Endothelial cell of umbilical vein (primary cell): ENCODE data around the gene SLC5A9. TPM values are rescaled to one million over a fixed set of nuclear protein-coding genes. Genes with fewer than 3 reads are reported as not detected.

Source experiments
- BruUV-seq: library from RNA; stranded (reverse); fragments of 400-500 nt; replicated peaks from 2 replicates; lab custom pipeline; 2021; lab: Mats Ljungman, UMichigan
- CTCF ChIA-PET: fragments of 300-600, 350-600 bp; sonication (Branson Sonifier 250); formaldehyde crosslinking; loops from one replicate; lab custom pipeline; 2021; ENCODE audit warnings: antibody characterized with exemption, inconsistent platforms; lab: Charles Lee
- POLR2A ChIA-PET: fragments of 300-600, 350-600 bp; sonication (Branson Sonifier 250); formaldehyde crosslinking; loops from one replicate; lab custom pipeline; 2021; ENCODE audit warnings: antibody characterized with exemption, inconsistent platforms; lab: Charles Lee
- DNase-seq: peaks from one replicate; pipeline ENCODE4 v3.0.0-alpha.2; 2011; ENCODE audit warnings: low read depth, low spot score
- FAIRE-seq: peaks from 2 replicates; lab custom pipeline; 2011; peaks lifted over from hg19 to GRCh38; lab: Jason Lieb, UNC
- H2AFZ ChIP-seq: 2 replicates; pipeline ENCODE4 v1.6.0; 2012; ENCODE audit warnings: low read depth, low read length, control low read depth, inconsistent platforms
- H3K27ac ChIP-seq: 2 replicates; pipeline ENCODE4 v1.5.1; 2011; ENCODE audit warnings: low read depth, mild to moderate bottlenecking, control low read depth, low read length, moderate library complexity; ENCODE audit not compliant: insufficient read depth
- H3K27me3 ChIP-seq, 2 experiments: 2 replicates each; pipeline versions ENCODE4 v1.6.0 to v1.6.1; 2011; ENCODE audit warnings: low read length in 2 of 2, mixed read lengths in 1 of 2; ENCODE audit not compliant: control insufficient read depth in 2 of 2, insufficient read depth in 2 of 2
- H3K36me3 ChIP-seq, 2 experiments: 2 replicates in 1 of 2; 3 replicates in 1 of 2; pipeline ENCODE4 v1.5.1; 2011; ENCODE audit warnings: low read length in 2 of 2, mild to moderate bottlenecking in 1 of 2, moderate library complexity in 1 of 2; ENCODE audit not compliant: control insufficient read depth in 2 of 2, insufficient read depth in 2 of 2; ENCODE audit errors: extremely low read depth in 1 of 2
- H3K4me1 ChIP-seq: 3 replicates; pipeline ENCODE4 v1.5.1; 2011; ENCODE audit warnings: mild to moderate bottlenecking, low read length; ENCODE audit not compliant: control insufficient read depth, insufficient read depth; ENCODE audit errors: extremely low read depth
- H3K4me2 ChIP-seq: 2 replicates; pipeline ENCODE4 v1.6.1; 2011; ENCODE audit warnings: low read length, control low read depth, mixed read lengths; ENCODE audit not compliant: insufficient read depth
- H3K4me3 ChIP-seq, 3 experiments: fragments of 200-600 bp in 1 of 3; sonication (generic), shearing (Covaris generic) in 1 of 3; replicated peaks in 1 of 3; 2 replicates each; pipeline ENCODE4 v1.5.1; 2011 to 2016; ENCODE audit warnings: control low read depth in 3 of 3, low read length in 3 of 3, mild to moderate bottlenecking in 2 of 3, inconsistent platforms in 1 of 3, low read depth in 1 of 3, moderate library complexity in 1 of 3; ENCODE audit not compliant: insufficient read depth in 1 of 3
- H3K79me2 ChIP-seq: 2 replicates; pipeline ENCODE4 v1.6.0; 2012; ENCODE audit warnings: low read length, inconsistent platforms; ENCODE audit not compliant: control insufficient read depth, insufficient read depth
- H3K9ac ChIP-seq: replicated peaks from 2 replicates; pipeline ENCODE3; 2011; ENCODE audit warnings: low read length, control low read depth; ENCODE audit not compliant: insufficient read depth; ENCODE audit errors: extremely low read depth
- H3K9me1 ChIP-seq: replicated peaks from 3 replicates; pipeline ENCODE4 v1.6.0; 2011; ENCODE audit warnings: mild to moderate bottlenecking, low read length; ENCODE audit not compliant: control insufficient read depth, insufficient read depth; ENCODE audit errors: extremely low read depth
- H3K9me3 ChIP-seq: replicated peaks from 2 replicates; pipeline ENCODE4 v1.5.1; 2012; ENCODE audit warnings: low read length, inconsistent platforms; ENCODE audit not compliant: control insufficient read depth, insufficient read depth
- H4K20me1 ChIP-seq: replicated peaks from 2 replicates; pipeline ENCODE3; 2011; ENCODE audit warnings: mild to moderate bottlenecking, low read length; ENCODE audit not compliant: control insufficient read depth, insufficient read depth; ENCODE audit errors: extremely low read depth
- CTCF ChIP-seq, 2 donors: IDR thresholded peaks; 1 replicate in 1 of 2; 2 replicates in 1 of 2; pipeline ENCODE4 v1.5.1; 2011; ENCODE audit warnings: low read length in 2 of 2, mild to moderate bottlenecking in 2 of 2, moderate library complexity in 2 of 2, control low read depth in 1 of 2, inconsistent platforms in 1 of 2, low read depth in 1 of 2; ENCODE audit not compliant: insufficient read depth in 1 of 2; ENCODE audit errors: extremely low read depth in 1 of 2
- EZH2 ChIP-seq: IDR thresholded peaks from 2 replicates; pipeline ENCODE4 v1.6.1; 2012; ENCODE audit warnings: borderline replicate concordance, low read depth, mild to moderate bottlenecking, moderate library complexity, low read length, inconsistent platforms; ENCODE audit not compliant: severe bottlenecking
- FOS ChIP-seq: IDR thresholded peaks from 2 replicates; pipeline ENCODE4 v1.6.1; 2011; ENCODE audit warnings: mild to moderate bottlenecking, low read length, moderate library complexity, borderline replicate concordance; ENCODE audit not compliant: insufficient read depth
- GATA2 ChIP-seq: IDR thresholded peaks from 2 replicates; pipeline ENCODE4 v1.7.0; 2011; ENCODE audit warnings: low read depth, mild to moderate bottlenecking, moderate library complexity, mixed read lengths, low read length; ENCODE audit not compliant: insufficient read length, insufficient read depth
- JUN ChIP-seq: IDR thresholded peaks from 2 replicates; pipeline ENCODE4 v1.6.1; 2011; ENCODE audit warnings: borderline replicate concordance, low read depth; ENCODE audit not compliant: insufficient read length, insufficient read depth
- MAX ChIP-seq: IDR thresholded peaks from 2 replicates; pipeline ENCODE4 v1.6.1; 2011; ENCODE audit not compliant: insufficient read depth, insufficient read length
- MYC ChIP-seq: IDR thresholded peaks from one replicate; pipeline ENCODE4 v1.6.1; 2011; ENCODE audit warnings: mild to moderate bottlenecking, low read depth, low read length
- POLR2A ChIP-seq: IDR thresholded peaks from 2 replicates; pipeline ENCODE4 v1.6.1; 2012; ENCODE audit warnings: low read depth, mild to moderate bottlenecking, control low read depth, low read length
- POLR2AphosphoS5 ChIP-seq: IDR thresholded peaks from 2 replicates; pipeline ENCODE4 v1.6.1; 2012; ENCODE audit warnings: low read depth, mild to moderate bottlenecking, control low read depth, low read length, moderate library complexity; ENCODE audit not compliant: insufficient read depth
- dilution Hi-C: fragments of 300-500 bp; cut with MboI; formaldehyde crosslinking; loops from one replicate; pipeline ENCODE4 v1.15.0; 2019; ENCODE audit warnings: low sequenced_read_pairs; ENCODE audit not compliant: extremely low pct_ligation_motif_present
- intact Hi-C: fragments of 100-400 bp; cut with micrococcal nuclease; formaldehyde crosslinking; loops from one replicate; pipeline ENCODE4 v1.10.0; 2022
- polyA plus RNA-seq, 4 experiments: library from polyadenylated mRNA; depleted of rRNA in 3 of 4; stranded (reverse) in 3 of 4; unstranded in 1 of 4; fragments of >200 nt; gene quantifications; 2 replicates each; pipeline versions ENCODE4 v1.2.1 to v1.2.3, GENCODE V29; 2011 to 2012; ENCODE audit warnings: missing spikeins in 1 of 4
- total RNA-seq: library from RNA; stranded (reverse); gene quantifications from 2 replicates; pipeline ENCODE4 v1.2.3, GENCODE V29; 2021

Gene SLC5A9
- total and polyA plus RNA-seq, 2 donors (not counting 3 experiments of a cell fraction or from before 2014, with no cell fraction given), result not detected

- no peak for FAIRE-seq
- CTCF ChIA-PET, result interaction anchor here (1.3 kb wide), 1 partner anchor 291 kb away, joined by 4 read pairs; no protein-coding TSS in a partner anchor
- Histone ChIP-seq H3K9ac (no peak overlapping the region), H3K4me2 (no peak overlapping the region), H4K20me1 (no peaks in the 10 kb centered on the region), H3K4me3 (no peak overlapping the region), H3K27me3 (no peaks in the 10 kb centered on the region), H3K9me1 (no peaks in the 10 kb centered on the region), H3K36me3 (no peaks in the 10 kb centered on the region), H3K4me1 (no peaks in the 10 kb centered on the region), H3K27ac (no peak overlapping the region), H2AFZ (no peak overlapping the region), H3K79me2 (no peaks in the 10 kb centered on the region), H3K9me3 (no peaks in the 10 kb centered on the region)
- no peak for DNase-seq
- POLR2A ChIA-PET, result no interaction called here
- dilution Hi-C loops (no loop called here), intact Hi-C loops (no loop called here)
- TF ChIP-seq JUN (no peak), POLR2A (no peak), FOS (no peak), MYC (no peak), GATA2 (no peak), CTCF (IDR thresholded peaks at IDR 0.05; ENCODE audit: extremely low read depth in 1 of 2, insufficient read depth in 1 of 2, low read depth in 1 of 2, low read length in 2 of 2) (no peak), POLR2AphosphoS5 (no peak), MAX (no peak), EZH2 (no peak)
- BruUV-seq, result no TSS peak
Observed at GRCh38 chr1:48207131-48207530, 15.4 kb upstream of the SLC5A9 start.
